ENCODE data around the gene GSC2.

- TF ChIP-seq LEF1 (IDR thresholded peaks at IDR 0.05; ENCODE audit: borderline replicate concordance) (no peak), ARNT (IDR thresholded peaks at IDR 0.05) (no peak), TARDBP (IDR thresholded peaks at IDR 0.05) (no peak)
Observed at GRCh38 chr22:19136915-19137314, 13.2 kb downstream of the GSC2 start.
